Activated T-cell treated with anti-CD3 and anti-CD28 coated beads, Interleukin-2, amount 50 U/mL, for 24 hours (primary cell): Measurements from ENCODE around the gene C1D.

Source experiments
- DNase-seq: peaks from one replicate; pipeline ENCODE4 v3.0.0-alpha.2; 2020
- H3K27ac Mint-ChIP-seq: 2 replicates; pipeline ENCODE4 v1.8.0; 2020; ENCODE audit warnings: mild to moderate bottlenecking, mixed read lengths
- H3K27me3 Mint-ChIP-seq: 2 replicates; pipeline ENCODE4 v1.8.0; 2020; ENCODE audit warnings: mixed read lengths
- H3K36me3 Mint-ChIP-seq: 2 replicates; pipeline ENCODE4 v1.8.0; 2020; ENCODE audit warnings: low read depth, mixed read lengths
- H3K4me1 Mint-ChIP-seq: 2 replicates; pipeline ENCODE4 v1.8.0; 2020; ENCODE audit warnings: low read depth, mixed read lengths
- H3K4me3 Mint-ChIP-seq: 2 replicates; pipeline ENCODE4 v1.8.0; 2020; ENCODE audit warnings: mild to moderate bottlenecking, moderate library complexity, mixed read lengths
- H3K9me3 Mint-ChIP-seq: 2 replicates; pipeline ENCODE4 v1.8.0; 2020; ENCODE audit warnings: mixed read lengths

Gene C1D, protein sequence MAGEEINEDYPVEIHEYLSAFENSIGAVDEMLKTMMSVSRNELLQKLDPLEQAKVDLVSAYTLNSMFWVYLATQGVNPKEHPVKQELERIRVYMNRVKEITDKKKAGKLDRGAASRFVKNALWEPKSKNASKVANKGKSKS

DNA sequence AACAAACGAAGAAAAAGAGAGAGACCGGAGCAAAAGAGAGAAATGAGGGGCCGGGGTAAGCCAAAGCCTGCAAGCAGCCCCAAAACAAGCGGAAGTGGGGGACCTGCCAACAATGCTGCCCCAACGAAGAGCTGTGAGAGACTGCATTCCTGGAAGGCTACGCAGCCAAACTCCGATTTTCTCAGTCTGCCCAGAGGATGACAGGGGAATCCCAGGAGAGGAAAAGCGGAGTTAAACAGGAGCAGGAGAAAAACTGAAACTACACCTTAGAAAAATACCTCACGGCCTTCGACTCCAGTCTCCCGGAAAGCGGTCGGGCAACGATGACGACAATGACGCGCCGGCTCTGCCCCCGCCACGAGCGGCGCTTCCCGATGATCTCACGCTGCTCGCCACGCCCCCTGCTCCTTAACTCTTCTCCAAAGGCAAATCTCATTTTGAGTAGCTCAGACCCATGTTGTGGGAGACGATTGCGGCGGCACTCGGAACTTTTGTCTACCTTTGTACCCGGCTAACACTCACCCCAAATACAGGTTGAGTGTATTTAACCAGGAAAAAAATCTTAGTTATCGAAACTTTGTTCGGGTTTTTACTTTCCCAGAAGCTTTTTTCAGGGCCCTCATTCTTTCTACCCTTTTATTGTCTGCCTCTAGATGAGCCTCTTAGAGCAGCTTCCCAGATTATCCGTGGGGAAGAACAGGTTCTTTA, at the start of gene C1D:
Gene C1D, minus strand, starts transcription at position 325 of the 708 bp plus-strand sequence. CDS start 15,694 bp downstream, outside the sequence.
- H3K27me3 Mint-ChIP-seq: no peaks in the 10 kb centered on the region
- H3K27ac Mint-ChIP-seq: peak within 1 kb of the TSS; percentile 99

DNA sequence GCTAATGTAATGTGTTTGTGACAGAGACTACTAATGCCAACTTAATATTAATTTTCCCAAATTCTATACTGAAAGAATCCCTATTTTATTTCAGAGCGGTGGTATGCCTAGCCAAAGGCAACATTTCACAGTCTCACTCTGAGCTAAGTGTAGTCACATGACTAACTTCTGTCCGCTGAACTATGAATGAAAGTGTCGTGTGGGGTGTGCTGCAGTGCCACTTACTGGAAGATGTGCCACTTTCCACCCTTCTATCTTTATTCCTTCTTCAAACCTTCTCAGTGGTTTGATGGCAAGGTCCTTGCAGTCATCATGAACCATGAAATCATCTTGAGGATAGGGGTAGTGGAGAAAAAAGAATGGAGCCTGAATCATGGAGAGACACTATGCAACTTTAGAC, 47.3 kb upstream of the C1D start:
- Mint-ChIP-seq H3K9me3 (peaks cover 14% of the 10 kb centered on the region), H3K27ac (no peak overlapping the region), H3K27me3 (no peaks in the 10 kb centered on the region), H3K36me3 (peaks cover 5% of the 10 kb centered on the region), H3K4me1 (no peaks in the 10 kb centered on the region), H3K4me3 (no peak overlapping the region)
- DNase-seq: no peak

More for the DNA sequence above, at the start of gene C1D:
- Mint-ChIP-seq H3K9me3 (no peaks in the 10 kb centered on the region), H3K4me1 (peaks cover 41% of the 10 kb centered on the region), H3K36me3 (peaks cover 11% of the 10 kb centered on the region), H3K4me3 (peak within 1 kb of the TSS; percentile 95)
- DNase-seq: peak; percentile 97

DNA sequence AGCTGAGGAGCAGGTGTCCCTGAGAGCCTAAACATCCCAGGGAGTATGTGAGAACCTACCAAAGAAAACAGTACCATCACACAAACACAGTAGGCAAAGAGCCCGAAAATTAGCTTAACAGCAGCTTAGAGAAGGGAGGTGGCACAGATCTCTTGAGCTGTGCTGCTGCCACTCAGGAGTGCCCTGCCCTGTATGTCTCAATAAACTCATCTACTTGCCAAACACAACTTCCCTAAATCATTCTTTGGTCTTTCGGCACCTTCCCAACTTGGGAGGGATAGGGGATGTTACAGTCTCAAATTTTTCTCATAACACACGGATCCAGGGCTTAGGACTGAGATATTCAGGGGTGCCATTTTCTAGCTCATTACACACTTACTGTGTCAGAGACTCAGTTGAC, 45.3 kb upstream of the C1D start:
- Mint-ChIP-seq H3K4me1 (no peaks in the 10 kb centered on the region), H3K27ac (no peak overlapping the region), H3K36me3 (peaks cover 5% of the 10 kb centered on the region), H3K9me3 (peaks cover 14% of the 10 kb centered on the region), H3K27me3 (no peaks in the 10 kb centered on the region), H3K4me3 (no peak overlapping the region)
- DNase-seq: no peak

DNA sequence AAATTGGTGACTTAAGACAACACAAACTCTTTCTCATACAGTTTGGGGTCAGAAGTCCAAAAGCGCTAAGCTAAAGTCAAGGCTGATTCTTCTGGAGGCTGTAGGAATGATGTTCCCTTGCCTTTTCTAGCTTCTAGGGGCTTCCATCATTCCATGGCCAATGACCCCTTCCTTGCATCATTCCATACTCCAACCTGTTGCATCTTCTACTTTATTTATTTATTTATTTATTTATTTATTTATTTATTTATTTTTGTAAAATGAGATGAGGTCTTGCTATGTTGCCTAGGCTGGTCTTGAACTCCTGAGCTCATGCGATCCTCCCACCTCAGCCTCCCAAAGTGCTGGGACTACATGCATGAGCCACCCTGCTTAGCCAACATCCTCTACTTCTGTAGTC, 44.7 kb upstream of the C1D start:
- H3K27ac Mint-ChIP-seq: no peak overlapping the region
- peaks cover 14% of the 10 kb centered on the region for H3K9me3 Mint-ChIP-seq
- no peak overlapping the region for H3K4me3 Mint-ChIP-seq
- DNase-seq: no peak
- H3K36me3 Mint-ChIP-seq: peaks cover 5% of the 10 kb centered on the region
- H3K4me1 Mint-ChIP-seq: no peaks in the 10 kb centered on the region
- H3K27me3 Mint-ChIP-seq: no peaks in the 10 kb centered on the region

DNA sequence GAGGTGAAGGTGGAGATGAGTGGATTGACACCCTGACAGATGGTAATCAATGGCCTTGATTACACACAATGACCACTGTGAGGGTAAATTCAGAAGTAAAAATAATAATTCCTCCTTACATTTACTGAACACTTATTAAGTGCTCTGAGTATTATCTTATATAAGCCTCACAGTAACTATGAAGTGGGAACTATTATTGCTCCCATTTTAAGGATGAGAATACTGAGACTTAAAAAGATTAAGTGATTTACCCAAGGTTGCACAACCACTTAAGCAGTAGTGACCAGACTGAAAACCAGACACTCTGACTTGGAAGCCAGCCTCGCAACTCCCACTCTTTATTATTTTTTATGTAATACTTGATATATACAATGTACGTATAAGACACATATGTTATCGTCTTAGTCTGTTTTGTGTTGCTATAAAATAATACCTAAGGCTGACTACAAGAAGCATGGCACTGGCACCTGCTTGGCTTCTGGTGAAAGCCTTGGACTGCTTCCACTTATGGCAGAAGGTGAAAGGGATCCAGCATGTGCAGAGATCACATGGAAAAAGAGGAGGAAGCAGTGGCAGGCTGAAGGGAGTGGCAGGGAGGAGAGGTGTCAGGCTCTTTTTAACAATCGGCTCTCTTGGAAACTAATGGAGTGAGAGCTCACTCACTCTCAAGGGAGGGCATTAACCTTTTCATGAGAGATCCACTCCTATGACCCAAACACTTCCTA, 41.5 kb upstream of the C1D start:
- Mint-ChIP-seq H3K4me1 (peaks cover 2% of the 10 kb centered on the region), H3K27ac (no peak overlapping the region), H3K9me3 (peaks cover 14% of the 10 kb centered on the region), H3K27me3 (no peaks in the 10 kb centered on the region), H3K36me3 (peaks cover 5% of the 10 kb centered on the region), H3K4me3 (no peak overlapping the region)
- no peak for DNase-seq

DNA sequence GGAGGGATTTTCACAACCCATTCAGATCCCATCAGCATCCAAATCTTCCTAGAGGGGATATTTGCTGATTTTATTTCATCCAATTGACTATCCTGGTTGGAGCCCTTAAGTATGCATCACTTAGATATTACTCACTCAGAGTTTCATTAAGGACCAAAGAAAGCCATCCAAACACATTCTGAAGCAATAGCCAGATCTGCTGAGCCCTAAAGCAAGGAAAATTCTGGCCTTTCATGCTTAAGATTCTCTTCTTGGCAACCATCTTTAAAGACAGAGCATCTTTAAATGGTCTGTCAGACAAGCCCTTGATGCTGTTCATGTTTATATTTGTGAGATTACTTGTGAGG, 40.9 kb upstream of the C1D start:
- Mint-ChIP-seq H3K9me3 (peaks cover 14% of the 10 kb centered on the region), H3K36me3 (peaks cover 5% of the 10 kb centered on the region), H3K27ac (no peak overlapping the region), H3K27me3 (no peaks in the 10 kb centered on the region), H3K4me1 (peaks cover 5% of the 10 kb centered on the region), H3K4me3 (no peak overlapping the region)
- DNase-seq: no peak

DNA sequence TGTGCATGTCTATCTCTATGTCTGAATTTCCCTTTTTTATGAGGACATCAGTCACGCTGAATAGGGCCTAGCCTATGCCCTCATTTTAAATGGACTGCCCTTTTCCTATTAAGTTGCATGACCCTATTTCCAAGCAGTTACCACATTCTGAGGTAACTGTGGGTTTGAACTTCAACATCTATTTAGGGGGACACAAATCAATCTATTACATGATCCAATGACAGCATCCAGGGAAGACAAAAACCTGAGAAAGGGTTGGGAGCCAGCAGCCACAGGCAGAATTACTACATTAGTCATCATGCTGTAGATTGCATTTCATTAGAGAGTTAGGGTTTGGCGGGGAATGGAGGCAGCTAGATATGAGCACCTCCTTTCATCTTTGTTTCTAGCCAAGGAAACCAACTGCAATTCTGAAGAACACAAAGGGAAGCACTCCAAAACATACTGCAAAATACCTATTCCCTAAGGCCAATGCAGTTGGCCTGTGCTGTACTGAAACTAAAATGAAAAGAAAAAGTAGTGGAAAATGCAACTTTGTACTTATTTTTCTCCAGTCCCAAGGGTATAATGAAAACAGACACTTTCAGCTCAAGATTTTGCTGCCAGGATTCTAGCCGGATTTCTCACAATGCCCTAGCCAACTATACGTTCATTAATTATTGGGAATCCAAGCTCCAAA, 40.4 kb upstream of the C1D start:
- Mint-ChIP-seq H3K36me3 (peaks cover 5% of the 10 kb centered on the region), H3K4me3 (no peak overlapping the region), H3K9me3 (peaks cover 14% of the 10 kb centered on the region), H3K27me3 (no peaks in the 10 kb centered on the region), H3K4me1 (peaks cover 5% of the 10 kb centered on the region), H3K27ac (no peak overlapping the region)
- DNase-seq: no peak

DNA sequence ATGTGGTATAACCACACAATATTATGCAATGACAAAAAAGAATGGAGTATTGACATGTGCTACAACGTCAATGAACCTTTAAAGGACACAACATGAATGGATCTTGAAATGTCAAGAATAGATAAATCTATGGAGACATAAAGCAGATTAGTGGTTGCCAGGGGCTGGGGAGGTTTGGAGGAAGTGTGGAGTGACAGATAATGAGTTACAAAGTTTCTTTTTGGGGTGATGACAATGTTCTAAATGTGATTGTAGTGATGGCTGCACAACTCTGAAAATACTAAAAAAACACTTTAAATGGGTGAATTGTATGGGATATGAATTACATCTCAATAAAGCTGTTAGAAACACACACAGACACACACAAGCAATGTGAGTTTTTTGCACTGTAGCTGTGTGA, 37.4 kb upstream of the C1D start:
- Mint-ChIP-seq H3K27ac (no peak overlapping the region), H3K4me1 (peaks cover 5% of the 10 kb centered on the region), H3K36me3 (no peaks in the 10 kb centered on the region), H3K27me3 (no peaks in the 10 kb centered on the region), H3K9me3 (no peaks in the 10 kb centered on the region), H3K4me3 (no peak overlapping the region)
- DNase-seq: no peak

DNA sequence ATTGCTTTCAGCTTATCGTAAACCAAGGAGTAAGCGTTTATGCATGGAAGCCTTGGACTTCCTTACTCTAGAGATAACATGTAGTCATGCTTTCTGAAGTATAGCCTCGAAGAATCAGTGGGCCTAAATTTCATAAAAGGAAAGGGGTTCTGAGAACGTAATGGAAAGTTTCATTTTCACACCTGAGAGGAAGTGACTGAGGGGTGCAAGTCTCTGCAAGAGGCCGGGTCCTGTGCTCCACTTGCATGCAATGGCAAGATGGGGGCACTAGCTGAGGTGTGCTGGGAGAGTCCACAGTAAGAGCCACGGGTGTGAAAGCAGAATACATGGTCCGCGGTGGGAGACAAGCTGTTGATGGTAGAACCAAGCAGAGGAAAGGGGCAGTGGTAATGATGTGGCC, 36.5 kb upstream of the C1D start:
- H3K4me3 Mint-ChIP-seq: no peak overlapping the region
- DNase-seq: no peak
- no peaks in the 10 kb centered on the region for H3K36me3 Mint-ChIP-seq
- H3K27me3 Mint-ChIP-seq: no peaks in the 10 kb centered on the region
- peaks cover 5% of the 10 kb centered on the region for H3K4me1 Mint-ChIP-seq
- H3K9me3 Mint-ChIP-seq: no peaks in the 10 kb centered on the region
- H3K27ac Mint-ChIP-seq: no peak overlapping the region

DNA sequence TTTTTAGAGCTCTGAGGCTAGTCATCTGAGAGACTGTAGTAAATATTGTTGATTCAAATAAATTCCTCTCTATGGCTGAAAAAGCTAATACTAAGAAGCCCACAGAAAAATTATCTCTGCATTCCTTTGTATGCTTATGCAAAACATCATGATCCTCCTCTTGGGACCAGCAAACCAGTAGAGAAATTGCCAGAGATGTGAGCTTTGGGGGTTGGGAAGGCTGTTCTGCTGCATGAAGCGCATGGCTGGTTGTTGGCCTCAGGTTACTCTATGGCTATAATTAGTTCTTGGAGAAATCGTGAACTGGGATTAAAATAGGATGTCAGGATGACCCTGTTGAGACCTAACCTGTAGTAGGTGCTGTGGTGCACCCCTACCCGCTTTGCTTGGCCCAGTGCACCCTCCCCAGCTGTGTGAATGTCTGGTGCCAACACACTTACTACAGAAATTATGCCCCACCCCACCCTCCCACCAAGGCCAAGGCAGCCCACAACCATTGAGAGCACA, 35.5 kb upstream of the C1D start:
- Mint-ChIP-seq H3K27ac (no peak overlapping the region), H3K36me3 (no peaks in the 10 kb centered on the region), H3K27me3 (no peaks in the 10 kb centered on the region), H3K4me1 (peaks cover 5% of the 10 kb centered on the region), H3K9me3 (no peaks in the 10 kb centered on the region), H3K4me3 (no peak overlapping the region)
- no peak for DNase-seq

DNA sequence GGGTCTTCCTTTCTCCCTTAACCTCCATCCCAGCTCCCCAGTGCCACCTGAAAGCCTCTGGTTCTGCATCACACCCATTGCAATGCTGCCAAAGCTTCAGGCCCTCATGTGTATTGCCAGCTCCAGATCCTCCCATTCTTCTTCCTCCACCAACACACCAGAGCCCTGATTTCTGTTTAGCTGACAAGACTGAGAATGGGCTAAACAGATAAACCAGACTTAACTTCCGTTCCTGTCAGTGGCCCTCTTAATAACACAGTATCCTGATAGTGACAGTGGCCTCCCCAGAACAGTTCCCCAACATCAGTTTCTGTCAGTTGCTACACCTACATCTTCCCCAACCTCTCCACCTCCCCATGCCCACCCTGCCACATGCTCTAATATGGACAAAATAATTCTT, 31.3 kb upstream of the C1D start:
- Mint-ChIP-seq H3K4me1 (peaks cover 11% of the 10 kb centered on the region), H3K9me3 (no peaks in the 10 kb centered on the region), H3K4me3 (no peak overlapping the region), H3K36me3 (no peaks in the 10 kb centered on the region), H3K27me3 (no peaks in the 10 kb centered on the region), H3K27ac (no peak overlapping the region)
- DNase-seq: no peak

DNA sequence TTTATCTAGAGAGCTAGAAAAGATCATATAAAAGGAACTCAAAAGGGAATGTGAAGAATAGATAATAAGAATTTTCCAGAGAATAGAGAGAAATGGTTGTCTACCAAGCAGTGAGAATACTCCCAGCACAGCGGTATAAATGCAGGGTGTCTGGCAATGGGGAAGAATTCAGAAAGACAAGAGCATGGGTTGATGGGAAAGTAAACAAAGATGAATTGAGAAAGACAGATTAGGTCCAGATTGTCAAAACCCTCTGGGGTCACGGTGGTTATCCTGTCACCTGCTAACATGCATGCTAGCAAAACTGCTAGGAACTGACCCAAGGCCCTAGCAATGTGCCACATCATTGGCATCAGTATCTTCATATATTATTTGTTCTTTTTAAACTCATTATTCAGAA, 30.8 kb upstream of the C1D start:
- Mint-ChIP-seq H3K4me3 (no peak overlapping the region), H3K4me1 (peaks cover 12% of the 10 kb centered on the region), H3K36me3 (no peaks in the 10 kb centered on the region), H3K9me3 (no peaks in the 10 kb centered on the region), H3K27ac (no peak overlapping the region), H3K27me3 (no peaks in the 10 kb centered on the region)
- no peak for DNase-seq

DNA sequence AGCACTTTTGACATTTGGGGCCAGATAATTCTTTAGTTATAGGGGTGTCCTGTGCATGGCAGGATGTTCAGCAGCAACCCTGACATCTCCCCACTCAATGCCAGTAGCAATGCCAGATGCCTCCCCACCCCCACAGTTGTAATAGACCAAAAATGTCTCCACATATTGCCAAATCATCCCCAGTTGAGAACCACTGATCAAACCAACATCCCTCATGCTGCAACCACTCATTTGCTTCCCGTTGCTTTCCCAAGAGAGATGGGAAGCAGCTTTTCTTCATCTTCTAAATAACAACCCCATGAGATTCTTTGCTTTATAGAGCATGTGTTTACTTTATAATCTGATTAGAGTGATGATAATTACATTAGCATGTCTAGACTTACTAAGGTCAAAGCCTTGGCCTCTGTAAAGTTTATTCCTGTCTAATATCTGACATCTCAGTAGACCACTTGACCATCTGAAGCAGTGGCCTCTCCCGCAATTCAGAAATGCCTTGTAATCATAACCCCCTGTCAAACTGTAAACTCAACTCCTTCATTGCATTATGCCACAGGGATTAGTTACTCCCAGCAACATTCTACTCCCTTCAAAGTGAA, 28.7 kb upstream of the C1D start:
- Mint-ChIP-seq H3K36me3 (no peaks in the 10 kb centered on the region), H3K27ac (no peak overlapping the region), H3K9me3 (no peaks in the 10 kb centered on the region), H3K27me3 (no peaks in the 10 kb centered on the region), H3K4me3 (no peak overlapping the region), H3K4me1 (peaks cover 12% of the 10 kb centered on the region)
- DNase-seq: no peak

DNA sequence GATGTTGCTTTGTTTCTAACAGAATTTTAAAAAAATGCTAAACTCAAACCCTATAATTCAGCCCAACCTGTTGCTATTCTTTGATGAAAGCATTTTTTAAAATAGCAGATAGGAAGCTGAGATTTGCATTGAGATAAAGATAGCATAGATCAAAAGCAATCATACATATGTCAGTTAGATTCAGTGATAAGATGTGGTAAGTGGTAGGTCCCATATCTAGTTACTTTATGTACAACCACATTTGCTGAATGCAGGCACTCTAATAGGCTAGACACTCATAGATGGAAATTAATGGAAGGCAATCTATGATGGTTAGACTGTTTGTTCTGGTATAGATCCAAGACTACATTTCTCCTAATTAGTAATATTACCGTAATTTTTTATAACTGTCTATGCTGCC, 27.2 kb upstream of the C1D start:
- H3K4me3 Mint-ChIP-seq: no peak overlapping the region
- H3K27ac Mint-ChIP-seq: no peak overlapping the region
- H3K9me3 Mint-ChIP-seq: no peaks in the 10 kb centered on the region
- no peaks in the 10 kb centered on the region for H3K36me3 Mint-ChIP-seq
- no peak for DNase-seq
- H3K4me1 Mint-ChIP-seq: peaks cover 12% of the 10 kb centered on the region
- no peaks in the 10 kb centered on the region for H3K27me3 Mint-ChIP-seq
